CD4-positive, alpha-beta T cell treated with Interleukin-15 for 1 hour (primary cell): ENCODE data around the gene ATG7.
"Not testable (repeated sequence)": the region's sequence is repeated elsewhere in the genome, so short reads cannot be mapped to it uniquely, and the experiment has no call there.

Experiments
- DNase-seq: peaks from one replicate; pipeline ENCODE4 v3.0.0-alpha.2; 2020

The ATG7 gene

DNA sequence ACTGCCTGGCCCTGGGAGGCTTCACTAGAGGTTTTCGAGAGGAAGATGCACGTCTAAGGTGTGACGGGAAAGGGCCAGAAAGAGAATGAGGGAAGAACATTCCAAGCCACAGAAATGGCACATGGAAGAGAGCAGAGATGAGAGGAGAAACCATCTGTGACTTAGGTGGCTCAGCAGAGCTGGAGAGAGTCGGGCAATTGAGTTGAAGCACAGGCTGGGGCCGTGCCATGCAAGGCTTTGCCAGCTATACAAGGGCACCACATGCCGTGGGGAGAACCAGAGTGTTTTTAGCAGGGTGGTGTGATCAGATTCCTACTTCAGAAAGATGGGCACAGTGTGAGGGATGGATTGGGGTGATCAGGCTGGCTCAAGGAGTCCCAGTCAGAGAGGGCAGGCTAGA is 245.4 kb downstream of the ATG7 start:
- DNase-seq, result no peak

DNA sequence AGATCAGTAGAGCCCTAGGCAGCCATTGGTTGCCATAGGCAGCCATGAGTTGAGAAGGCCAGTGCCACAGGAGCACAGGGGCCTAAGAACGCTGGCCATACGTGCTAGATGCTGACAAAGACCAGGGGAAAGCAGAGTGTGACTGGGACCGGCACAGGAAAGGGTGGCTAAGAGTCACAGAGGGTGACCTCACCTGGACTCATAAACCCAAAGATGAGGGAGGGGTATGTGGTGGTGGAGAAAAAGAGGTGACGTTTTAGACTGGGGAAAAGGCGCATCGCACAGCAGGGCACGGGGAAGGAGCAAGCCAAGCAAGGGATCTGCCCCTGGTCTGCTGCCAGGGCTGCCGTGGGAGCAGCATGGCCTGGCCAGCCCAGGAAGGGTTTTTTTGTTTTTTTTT is 249.0 kb downstream of the ATG7 start:
- DNase-seq, result no peak

GRCh38 chr3:11522398-11522715 is 250.2 kb downstream of the ATG7 start:
- DNase-seq, result no peak

DNA sequence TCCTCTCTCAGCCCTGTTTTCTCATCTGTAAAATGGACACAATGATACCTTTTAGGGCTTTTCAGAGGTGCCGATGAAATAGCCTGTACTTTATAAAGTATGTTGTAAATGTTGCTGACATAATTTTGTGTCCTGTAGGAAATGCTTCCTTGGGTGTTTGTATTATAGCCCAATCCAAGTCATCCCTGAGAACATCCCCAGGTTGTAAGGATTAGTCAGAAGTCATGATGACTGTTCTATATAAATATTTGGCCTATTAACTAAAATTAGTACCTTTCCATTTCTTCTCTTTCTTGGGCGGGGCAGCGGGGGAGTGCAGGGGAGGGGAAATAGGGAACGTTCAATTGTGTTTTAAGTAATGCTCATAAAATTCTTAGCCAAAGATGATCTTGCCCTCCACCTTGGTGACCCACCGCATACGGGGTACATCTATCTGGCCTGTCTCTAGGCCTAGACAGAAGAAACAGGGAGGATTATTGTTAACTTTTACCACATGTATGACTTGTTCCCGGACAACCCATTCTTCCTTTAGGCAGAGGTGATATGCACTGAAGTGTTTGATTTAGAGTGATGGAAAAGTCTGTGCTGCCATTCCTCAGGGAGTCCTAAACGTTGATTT is 250.9 kb downstream of the ATG7 start:
- DNase-seq, result no peak

DNA sequence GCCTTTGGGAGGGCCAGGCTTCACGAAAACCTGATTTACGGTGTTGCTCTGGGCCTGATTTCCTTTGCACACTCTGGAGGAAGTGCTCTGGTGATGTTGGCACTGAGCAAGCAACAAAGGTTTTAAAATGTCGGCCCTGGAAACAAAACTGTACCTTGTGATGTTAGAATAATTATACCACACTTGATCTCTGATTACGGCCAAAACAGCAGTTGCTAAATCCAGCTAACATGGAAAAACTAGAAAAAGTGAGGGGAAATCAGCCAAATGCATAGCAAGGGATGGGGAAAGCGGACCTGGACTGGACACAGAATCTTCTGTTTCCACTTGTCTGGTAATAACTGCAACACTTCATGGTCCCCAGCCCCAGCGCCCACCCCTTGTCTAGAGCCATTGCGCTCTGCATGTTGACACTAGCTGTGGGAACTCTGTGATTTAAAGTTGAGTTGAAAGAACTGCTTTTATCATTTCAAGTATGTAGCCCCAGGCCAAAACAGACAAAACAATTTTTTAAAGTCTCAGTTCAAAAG is 251.4 kb downstream of the ATG7 start:
- no peak for DNase-seq

DNA sequence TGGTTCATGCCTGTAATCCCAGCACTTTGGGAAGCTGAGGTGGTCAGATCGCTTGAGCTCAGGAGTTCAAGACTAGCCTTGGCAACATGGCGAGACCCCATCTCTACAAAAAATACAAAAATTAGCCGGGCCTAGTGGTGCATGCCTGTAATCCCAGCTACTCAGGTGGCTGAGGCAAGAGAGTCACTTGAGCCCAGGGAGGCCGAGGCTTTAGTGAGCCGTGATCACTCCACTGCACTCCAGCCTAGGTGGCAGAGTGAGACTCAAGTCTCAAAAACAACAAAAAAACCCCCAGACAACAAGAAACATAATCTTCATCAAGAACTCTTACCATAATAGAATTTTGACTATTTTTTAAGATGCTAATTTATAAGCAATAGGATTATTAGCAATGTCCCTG is 253.9 kb downstream of the ATG7 start:
- not testable (repeated sequence) for DNase-seq

DNA sequence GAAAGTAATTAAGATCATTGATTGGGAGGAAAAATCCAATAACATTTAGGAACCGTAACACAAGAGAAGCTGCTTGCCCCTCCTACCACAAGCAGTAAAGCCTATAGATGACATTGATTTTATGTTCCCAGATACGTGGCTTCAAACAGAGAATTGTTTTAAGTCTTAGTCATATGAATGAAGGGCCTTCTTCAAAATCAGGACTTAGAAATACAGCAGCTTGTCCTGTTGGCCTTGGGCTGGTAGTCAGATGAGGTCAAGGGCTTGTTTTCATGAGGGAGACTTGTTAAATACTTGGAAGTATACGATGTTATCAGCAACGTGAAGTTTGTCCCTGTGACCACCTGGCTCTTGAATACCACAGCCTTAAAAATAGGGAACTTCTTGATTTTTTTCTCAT is 257.1 kb downstream of the ATG7 start:
- no peak for DNase-seq

DNA sequence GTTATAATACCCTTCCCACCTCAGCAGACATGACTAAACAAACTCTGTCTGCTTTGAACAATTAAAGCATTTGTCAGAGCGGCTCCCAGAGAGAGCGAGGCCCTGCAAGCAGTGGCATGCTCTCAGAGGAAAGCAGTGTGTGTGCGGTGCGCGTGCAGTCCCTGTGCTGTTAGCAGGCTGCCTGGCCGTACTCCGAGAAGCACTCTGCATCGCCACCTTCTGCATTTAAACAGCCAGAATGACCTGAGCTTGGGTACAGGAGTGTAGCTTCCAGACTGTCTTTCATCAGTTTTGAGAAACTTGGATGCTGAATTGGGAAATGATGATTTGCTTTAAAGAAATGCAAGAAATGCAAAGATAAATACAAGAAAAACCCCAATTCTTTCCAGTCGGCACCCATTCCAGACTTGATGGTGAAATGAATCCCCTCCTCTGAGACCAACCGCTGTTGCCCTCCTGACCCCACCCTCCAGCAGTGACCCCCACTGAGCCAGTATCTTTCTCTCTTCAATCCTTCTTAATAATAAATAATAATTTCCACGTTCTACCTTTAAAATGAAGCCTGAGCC is 258.0 kb downstream of the ATG7 start:
- DNase-seq, result no peak

- no peak for DNase-seq
Observed at GRCh38 chr3:11532931-11533391, 260.8 kb downstream of the ATG7 start.

DNA sequence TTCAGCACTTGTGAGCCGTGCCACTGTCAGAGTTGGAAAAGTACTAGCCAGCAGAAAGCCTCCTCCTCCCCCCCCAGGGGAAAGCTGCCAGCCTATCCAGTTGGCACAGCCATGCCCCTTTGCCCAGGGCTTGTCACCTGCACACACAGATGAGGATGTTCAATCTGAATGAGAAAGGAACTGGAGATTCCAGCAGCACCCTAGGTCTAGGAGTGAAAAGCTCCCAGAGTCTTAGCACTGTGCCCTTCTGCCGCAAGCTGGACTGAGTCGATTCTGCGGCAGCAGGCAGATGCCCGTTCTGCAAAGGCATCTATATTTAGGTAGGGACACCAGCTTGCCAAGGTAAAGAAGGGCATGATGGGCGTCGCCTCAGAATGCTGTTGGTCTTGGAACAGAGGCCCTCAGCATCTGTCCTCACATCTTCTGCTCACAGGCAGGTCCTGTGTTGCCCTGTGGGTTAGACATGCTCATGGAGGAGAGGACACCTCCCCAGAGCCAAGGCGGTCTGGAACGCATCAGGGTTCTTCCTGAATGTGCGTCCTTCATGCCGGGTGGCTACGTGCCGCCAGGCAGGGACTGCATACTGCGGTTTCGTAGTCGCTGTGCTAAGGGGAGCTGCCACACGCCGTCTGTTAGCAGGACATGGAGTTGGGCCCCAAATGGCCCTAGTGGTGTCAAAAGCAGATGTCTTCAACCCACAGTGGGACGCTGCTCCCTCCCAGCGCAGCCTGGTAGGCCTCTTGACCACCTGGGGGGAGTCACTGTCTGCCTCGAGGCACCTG is 262.0 kb downstream of the ATG7 start:
- no peak for DNase-seq

GRCh38 chr3:11534793-11535101 is 262.6 kb downstream of the ATG7 start:
- no peak for DNase-seq

DNA sequence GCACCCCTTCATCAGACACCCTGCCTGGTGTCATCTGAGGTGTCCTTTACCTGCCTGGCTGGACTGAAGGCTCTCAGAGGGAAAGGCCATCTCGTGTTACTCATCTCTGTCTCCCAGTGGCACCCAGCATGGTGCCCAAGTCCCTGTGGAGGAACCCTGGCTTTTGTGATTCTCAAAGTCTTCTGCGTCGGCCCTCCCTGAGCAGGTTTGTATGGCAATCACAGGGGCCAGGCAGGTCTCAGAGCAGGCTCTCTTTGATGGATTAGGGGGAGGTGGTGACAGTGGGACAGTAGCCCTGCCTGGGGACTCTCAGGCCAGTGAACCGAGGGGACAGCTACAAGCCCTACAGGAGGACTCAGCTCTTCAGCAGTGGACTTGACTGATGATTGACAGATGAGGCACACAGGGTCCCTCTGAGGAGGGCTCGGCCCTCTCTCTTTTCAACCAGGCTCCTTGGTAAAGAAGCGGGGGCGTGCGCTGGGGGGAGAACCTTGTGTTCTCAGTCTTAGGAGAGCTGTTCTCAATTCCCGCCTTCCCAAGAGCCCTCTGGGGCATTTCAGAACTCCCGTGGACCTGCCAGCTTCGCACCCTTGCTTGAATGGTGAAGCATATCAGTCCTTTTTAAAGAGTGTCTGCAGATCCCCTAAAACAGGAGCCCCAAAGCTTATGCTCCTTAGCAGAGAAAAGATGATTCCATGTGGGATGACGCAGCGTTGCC is 263.2 kb downstream of the ATG7 start:
- DNase-seq, result no peak

GRCh38 chr3:11536132-11536935 is 264.1 kb downstream of the ATG7 start:
- no peak for DNase-seq

- DNase-seq, result no peak
Observed at GRCh38 chr3:11536936-11537612, 264.9 kb downstream of the ATG7 start.

GRCh38 chr3:11538581-11538980 is 266.4 kb downstream of the ATG7 start:
- DNase-seq, result no peak

DNA sequence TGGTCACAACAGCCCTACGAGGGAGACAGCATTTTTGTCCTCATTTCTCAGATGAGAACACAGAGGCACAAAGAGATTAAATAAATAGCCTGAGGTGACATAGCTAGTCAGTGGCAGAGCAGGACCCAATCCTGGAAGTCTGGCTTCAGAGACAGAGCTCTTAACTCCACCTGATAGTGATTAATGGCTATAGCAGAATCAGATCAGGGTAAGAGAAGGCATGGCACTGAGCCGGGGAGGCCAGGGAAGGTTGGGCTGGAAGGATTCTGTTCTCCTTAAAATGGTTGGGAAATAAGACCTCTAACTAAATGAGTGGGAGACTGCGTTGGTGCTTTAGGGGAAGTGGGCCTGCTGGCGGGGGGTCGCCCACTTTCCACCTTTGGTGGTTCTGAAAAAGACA is 267.0 kb downstream of the ATG7 start:
- no peak for DNase-seq

DNA sequence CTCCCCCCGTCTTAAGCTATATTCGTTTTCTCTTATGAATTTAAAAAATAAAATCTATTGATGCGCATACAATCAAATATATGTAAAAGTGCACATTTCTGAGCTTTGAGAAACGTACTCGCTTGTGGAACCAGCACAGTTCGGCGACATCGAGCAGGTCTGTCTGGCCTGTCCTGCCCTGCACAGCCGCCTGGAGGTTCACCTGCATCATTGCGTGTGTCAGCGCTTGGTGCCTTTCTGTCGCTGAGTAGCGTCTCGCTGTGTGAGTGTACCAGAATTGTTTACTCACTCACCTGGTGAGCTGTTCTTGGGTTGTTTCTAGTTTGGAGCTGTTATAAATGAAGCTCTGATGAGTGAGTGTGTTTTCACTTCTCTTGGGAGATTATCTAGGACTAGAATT is 267.5 kb downstream of the ATG7 start:
- no peak for DNase-seq

DNA sequence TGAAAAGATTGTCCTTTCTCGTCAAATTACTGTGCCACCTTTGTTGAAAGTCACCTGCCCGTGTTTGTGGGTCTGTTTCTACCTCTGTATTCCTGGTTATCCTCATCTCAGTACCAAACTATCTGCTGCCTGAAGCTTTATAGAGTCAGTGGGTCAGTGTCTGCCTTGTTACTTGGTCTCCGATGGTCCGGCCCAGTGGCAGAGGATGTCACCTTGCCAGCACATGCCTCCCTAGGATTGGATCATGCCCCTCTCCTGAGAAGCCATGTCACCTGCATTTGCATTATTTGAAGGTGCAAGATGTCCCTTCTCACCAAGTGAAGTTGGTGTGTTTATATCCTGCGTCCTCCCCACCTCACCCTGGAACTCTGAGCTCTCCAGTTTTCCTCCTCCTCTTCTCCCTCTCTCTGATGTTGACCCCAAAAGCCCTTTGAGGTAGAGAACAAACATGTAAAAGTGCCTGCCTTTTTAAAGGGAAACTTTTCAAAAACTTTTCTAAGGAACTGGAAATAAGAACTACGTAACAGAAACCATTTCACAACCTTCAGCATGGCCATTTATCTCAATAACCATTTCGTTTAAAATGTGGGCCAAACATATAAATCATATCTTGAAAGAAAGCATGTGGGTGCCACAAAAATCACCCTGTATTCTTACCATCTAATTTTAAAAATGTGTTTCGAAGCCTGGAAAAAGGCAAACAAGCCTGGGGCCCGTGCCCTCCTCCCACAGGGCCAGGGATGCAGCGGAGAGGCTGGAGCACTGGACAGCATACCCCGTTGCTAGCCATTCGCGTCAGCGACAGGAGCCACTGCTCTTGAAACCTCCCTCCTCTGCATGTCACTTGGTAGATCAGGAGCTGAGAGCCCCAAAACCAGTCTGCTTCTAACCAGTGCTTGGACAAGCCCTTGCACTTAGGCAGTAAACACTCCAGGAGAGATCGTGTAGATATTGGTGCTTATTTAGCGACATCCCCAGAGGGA is 269.4 kb downstream of the ATG7 start:
- DNase-seq, result no peak

GRCh38 chr3:11542551-11542950 is 270.4 kb downstream of the ATG7 start:
- no peak for DNase-seq

GRCh38 chr3:11543141-11543947 is 271.1 kb downstream of the ATG7 start:
- DNase-seq, result no peak
